ENCODE results near the gene FAM168B. TPM values are rescaled to one million over a fixed set of nuclear protein-coding genes. Genes with fewer than 3 reads are reported as not detected.

The FAM168B gene
- total and polyA plus RNA-seq, 2 of the 13 experiments (the other 11 are each of a cell fraction or from before 2014, with no cell fraction given): 64.5 to 113 TPM

DNA sequence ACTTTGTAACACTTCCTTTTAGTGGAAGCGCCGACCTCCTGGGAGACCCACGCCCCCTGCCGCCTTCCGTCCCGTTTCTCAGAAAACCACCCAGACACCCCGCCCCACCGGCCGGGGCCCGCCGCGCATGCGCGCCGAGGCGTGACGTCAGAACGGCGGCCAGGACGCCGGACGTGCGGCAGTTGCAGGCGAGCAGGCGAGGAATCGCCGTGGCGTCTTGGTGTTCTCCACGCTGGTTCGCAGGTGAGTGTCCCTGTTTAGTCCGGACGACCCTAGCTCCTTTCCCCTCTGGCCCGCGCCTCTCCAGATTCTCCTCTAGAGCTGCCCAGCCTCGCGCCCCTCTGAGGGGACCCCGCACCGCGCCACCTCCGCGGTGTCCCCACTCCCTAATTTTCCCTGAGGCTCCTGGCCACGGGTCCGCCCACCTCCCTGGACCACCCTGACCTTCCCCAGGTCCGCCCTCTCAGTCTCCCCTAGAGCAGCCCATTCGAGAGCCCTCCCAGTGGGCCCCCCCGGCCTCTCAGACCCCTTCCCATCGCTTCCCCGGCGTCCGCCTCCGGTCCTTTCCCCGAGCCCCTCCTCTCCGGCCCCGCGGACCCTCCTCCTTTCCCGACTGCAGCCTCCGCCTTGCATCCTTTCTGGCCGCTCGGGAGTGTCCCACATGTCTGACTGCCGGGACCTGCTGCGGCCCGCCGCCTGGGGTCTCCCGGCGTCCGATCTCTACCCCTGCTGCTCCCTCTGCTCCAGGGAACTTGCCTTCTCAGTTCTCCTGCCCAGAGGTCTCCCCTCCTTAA lies 12.1 kb upstream of the FAM168B start, which contains the start of gene PLEKHB2 (continued):
- TF ChIP-seq ZGPAT (CRISPR knock-in tag; IDR thresholded peaks at IDR 0.05) (peak; percentile 35), ZNF740 (CRISPR knock-in tag; IDR thresholded peaks at IDR 0.05) (no peak), ZBTB44 (CRISPR knock-in tag; IDR thresholded peaks at IDR 0.05) (0 out of 2 replicates have a peak, but pooled peaks have one; percentile 8), JDP2 (CRISPR knock-in tag; IDR thresholded peaks at IDR 0.05; ENCODE audit: borderline replicate concordance) (no peak), ZNF704 (CRISPR knock-in tag; IDR thresholded peaks at IDR 0.05; ENCODE audit: borderline replicate concordance) (no peak), ZNF678 (CRISPR knock-in tag; IDR thresholded peaks at IDR 0.05) (0 out of 2 replicates have a peak, but pooled peaks have one; percentile 53), RFX3 (CRISPR knock-in tag; IDR thresholded peaks at IDR 0.05) (no peak), FOXK1 (CRISPR knock-in tag; IDR thresholded peaks at IDR 0.05; ENCODE audit: borderline replicate concordance, low read depth) (peak; percentile 77; the same call in 1 of the 2 replicates), ZNF709 (CRISPR knock-in tag; IDR thresholded peaks at IDR 0.05) (no peak; the same call in 1 of the 2 replicates), TBX3 (IDR thresholded peaks at IDR 0.05; ENCODE audit: borderline replicate concordance) (no peak), ZNF543 (CRISPR knock-in tag; IDR thresholded peaks at IDR 0.05) (peak; percentile 33; the same call in 1 of the 2 replicates), ZNF407 (CRISPR knock-in tag; IDR thresholded peaks at IDR 0.05; ENCODE audit: not compliant biosample characterization) (peak; percentile 28), ZSCAN30 (CRISPR knock-in tag; IDR thresholded peaks at IDR 0.05) (no peak), REXO4 (CRISPR knock-in tag; IDR thresholded peaks at IDR 0.05; ENCODE audit: borderline replicate concordance) (no peak; the same call in 1 of the 2 replicates)

All from HepG2 (cell line).